CD4-positive, alpha-beta T cell treated with Interleukin-4 for 1 hour (primary cell): ENCODE data around the gene ADPRH.
A peak's percentile ranks its signal among the peaks of the same experiment; 100 is the strongest.
"Not testable (repeated sequence)": the region's sequence is repeated elsewhere in the genome, so short reads cannot be mapped to it uniquely, and the experiment has no call there.

ENCODE experiments used
- DNase-seq, 2 donors: peaks; one replicate each; pipeline ENCODE4 v3.0.0-alpha.2; 2020 to 2022

ADPRH gene

GRCh38 chr3:119560160-119560559 is 19.1 kb upstream of the ADPRH start:
- no peak for DNase-seq

- peak; percentile 70 to 82 for DNase-seq
These were observed 16.9 kb upstream of the ADPRH start for GRCh38 chr3:119562307-119562961.

DNA sequence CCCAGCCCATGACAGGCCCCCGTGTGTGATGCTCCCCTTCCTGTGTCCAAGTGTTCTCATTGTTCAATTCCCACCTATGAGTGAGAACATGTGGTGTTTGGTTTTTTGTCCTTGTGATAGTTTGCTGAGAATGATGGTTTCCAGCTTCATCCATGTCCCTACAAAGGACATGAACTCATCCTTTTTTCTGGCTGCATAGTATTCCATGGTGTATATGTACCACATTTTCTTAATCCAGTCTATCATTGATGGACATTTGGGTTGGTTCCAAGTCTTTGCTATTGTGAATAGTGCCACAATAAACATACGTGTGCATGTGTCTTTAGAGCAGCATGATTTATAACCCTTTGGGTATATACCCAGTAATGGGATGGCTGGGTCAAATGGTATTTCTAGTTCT is 16.0 kb upstream of the ADPRH start:
- DNase-seq, result not testable (repeated sequence)

- no peak for DNase-seq
These were observed 10.1 kb upstream of the ADPRH start for GRCh38 chr3:119569156-119569555.

- DNase-seq, result peak; percentile 31 to 55
These were observed 9.1 kb upstream of the ADPRH start for GRCh38 chr3:119570229-119570628.

GRCh38 chr3:119571230-119571629 is 8.1 kb upstream of the ADPRH start:
- DNase-seq, result no peak

DNA sequence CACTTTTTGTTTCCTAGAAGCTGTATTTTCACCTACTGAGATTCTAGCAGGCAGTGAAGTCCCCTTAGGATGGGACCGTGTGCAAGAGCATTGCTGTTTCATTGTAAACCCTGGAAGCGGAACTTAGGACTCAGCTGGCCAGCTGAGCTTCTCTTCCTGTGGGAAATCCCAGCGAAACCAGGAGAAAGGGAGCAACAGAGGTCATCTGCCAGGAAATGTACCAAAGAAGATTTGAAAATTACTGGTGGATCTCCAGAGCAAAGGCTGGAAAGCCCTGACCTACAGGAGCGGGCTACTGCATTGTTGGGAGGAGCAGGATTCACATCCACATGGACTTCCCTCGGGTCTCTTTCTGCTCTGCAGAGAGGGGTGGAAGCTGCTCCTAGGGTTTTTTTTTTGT is 7.6 kb upstream of the ADPRH start:
- no peak for DNase-seq

DNA sequence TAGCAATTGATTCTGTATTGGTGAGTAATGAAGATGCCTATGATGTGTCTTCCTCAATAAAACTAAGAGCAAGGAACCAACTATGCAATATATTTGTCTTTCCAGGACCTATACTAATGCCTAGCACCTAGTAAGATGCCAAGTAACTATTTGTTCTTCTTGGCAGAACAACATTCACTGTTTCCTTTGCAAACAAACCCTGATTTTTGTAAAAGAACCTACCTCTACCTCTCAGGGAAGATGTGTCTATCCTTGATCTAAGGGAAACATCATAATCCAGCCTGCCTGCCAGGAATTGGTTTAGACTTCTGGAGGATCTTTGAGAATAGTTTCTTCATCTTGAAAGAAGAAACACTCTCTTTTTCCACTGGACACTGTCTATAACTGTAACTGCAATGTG is 3.8 kb upstream of the ADPRH start:
- no peak for DNase-seq

GRCh38 chr3:119580067-119580760 is 922 bp downstream of the ADPRH start:
- peak; percentile 35 to 62 for DNase-seq

DNA sequence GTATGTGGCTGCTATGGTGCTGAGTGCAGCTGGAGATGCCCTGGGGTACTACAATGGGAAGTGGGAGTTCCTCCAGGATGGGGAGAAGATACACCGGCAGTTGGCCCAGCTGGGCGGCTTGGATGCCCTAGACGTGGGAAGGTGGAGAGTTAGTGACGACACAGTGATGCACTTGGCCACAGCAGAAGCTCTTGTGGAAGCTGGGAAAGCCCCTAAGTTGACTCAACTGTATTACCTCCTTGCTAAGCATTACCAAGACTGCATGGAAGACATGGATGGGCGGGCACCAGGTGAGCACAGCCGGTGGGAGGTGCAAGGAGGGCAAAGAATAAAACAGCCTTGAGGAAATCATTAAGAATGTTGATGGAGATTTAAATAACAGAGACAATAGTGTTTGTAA is 2.9 kb downstream of the ADPRH start:
- peak; percentile 22 to 39 for DNase-seq

GRCh38 chr3:119585208-119585607 is 5.9 kb downstream of the ADPRH start:
- no peak for DNase-seq

DNA sequence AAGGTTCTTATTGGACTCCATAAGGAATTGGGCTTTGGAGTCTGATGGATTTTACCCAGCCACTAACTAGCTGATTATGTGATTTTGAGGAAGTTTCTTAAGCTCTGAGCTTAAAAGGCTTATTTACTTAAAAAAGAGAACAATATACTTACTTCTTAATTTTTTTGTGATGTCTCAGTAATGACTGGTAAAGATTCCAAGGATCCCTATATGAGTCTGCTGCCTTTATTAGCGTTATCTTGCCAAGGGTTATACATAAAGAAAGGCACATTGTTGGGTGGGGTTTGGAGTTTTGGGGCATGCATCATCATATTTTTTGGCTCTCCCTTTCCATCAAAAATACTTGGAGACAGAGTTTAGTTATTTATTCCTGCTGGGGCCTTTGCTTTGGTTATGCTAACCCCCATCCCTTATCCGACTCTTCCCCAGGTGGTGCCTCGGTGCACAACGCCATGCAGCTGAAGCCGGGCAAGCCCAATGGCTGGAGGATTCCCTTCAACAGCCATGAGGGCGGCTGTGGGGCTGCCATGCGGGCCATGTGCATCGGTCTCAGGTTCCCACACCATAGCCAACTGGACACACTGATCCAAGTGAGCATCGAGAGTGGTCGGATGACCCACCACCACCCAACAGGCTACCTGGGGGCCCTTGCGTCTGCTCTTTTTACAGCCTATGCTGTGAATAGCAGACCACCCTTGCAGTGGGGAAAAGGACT is 6.7 kb downstream of the ADPRH start:
- no peak for DNase-seq

DNA sequence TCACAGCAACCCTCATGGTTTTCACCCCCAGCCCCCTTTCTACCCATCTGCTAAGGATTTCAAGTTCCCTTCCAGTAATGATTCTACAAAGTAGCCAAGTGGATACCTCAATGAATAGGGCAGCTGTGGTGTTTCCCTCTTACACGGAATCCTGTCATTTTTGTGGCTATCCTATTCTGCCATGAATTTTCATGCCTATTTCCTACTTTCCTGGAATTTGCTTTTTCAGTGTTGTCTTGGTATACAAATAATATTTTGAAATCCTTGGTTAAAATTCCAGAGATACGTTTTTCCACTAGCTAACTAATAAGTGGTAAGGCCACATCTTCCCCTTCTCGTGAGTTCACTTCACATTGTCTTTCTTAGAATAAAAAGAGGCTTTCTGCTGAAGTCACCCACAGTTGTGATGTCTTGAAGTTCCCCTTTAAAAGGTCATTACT is 7.5 kb downstream of the ADPRH start:
- DNase-seq, result no peak

DNA sequence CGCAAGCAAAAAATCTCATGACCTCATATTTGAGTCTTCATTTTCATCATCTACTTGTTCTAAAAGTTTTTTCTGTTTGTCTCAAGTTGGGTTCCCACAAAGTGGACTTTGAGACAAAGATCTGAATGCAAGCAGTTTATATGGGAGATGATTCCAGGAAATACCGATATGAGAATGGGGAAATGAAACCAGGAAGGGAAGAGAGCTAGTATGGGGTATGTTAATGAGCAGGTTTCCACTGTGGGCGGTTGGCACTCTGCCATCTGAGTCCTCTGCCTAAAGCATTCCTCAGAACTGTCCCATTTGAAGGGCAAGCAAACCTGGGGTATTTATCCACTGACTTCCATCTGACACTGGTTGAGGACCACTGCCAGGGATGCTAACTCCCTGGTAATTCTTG is 8.8 kb downstream of the ADPRH start:
- DNase-seq, result peak; percentile 14 to 62

- DNase-seq, result peak in 1 of 2 donors; percentile 44
These were observed 9.9 kb downstream of the ADPRH start for GRCh38 chr3:119589102-119589773.

GRCh38 chr3:119590706-119591105 is 11.4 kb downstream of the ADPRH start:
- no peak for DNase-seq

GRCh38 chr3:119592861-119593260 is 13.6 kb downstream of the ADPRH start:
- no peak for DNase-seq

DNA sequence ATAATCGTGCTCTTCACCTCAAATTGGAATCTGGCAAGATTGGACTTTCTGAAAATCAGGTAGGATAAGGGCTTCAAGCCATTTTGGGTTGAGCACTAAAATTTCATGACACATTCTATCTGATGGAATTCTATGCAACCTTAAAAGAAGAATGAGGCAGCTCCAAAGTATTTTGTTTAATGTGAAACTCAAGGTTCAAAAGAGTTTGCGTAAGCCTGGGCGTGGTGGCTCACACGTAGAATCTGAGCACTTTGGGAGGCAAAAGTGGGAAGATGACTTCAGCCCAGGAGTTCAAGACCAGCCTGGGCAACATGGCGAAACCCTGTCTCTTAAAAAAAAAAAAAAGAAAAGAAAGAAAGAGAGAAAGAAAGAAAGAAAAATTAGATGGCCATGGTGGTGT is 14.8 kb downstream of the ADPRH start:
- DNase-seq, result no peak

DNA sequence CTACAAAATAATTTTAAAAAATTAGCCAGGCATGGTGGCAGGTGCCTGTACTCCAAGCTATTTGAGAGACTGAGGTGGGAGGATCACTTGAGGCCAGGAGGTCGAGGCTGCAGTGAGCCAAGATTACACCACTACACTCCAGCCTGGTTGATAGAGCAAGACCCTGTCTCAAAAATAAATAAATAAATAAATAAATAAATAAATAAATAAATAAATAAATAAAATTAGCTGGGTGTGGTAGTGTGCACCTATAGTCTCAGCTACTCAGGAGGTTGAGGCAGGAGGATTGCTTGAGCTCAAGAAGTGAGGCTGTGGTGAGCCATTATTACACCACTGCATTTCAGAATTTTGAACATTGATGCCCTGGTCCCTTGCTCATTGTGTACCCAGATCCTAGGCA is 15.6 kb downstream of the ADPRH start:
- not testable (repeated sequence) for DNase-seq

- no peak for DNase-seq
These were observed 16.5 kb downstream of the ADPRH start for GRCh38 chr3:119595639-119596334.

DNA sequence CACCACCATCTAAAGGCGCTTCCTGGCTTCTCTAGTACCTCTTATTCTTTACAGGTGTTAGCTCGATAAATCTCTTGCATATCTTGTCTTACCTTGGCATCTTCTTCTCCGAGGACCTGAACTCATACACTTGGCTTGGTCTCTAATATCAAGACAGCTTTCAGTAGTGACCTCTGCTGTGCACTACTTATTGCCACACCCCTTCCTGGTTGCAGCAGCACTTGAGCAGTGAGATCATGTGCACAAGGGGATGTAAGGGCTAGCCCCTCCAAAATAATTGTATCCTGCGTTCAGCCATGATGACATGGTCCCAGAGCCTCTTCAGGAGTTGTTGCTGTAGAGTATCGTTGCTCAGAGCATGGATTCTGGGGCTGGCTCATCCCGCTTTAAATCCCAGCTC is 17.1 kb downstream of the ADPRH start:
- DNase-seq, result no peak

DNA sequence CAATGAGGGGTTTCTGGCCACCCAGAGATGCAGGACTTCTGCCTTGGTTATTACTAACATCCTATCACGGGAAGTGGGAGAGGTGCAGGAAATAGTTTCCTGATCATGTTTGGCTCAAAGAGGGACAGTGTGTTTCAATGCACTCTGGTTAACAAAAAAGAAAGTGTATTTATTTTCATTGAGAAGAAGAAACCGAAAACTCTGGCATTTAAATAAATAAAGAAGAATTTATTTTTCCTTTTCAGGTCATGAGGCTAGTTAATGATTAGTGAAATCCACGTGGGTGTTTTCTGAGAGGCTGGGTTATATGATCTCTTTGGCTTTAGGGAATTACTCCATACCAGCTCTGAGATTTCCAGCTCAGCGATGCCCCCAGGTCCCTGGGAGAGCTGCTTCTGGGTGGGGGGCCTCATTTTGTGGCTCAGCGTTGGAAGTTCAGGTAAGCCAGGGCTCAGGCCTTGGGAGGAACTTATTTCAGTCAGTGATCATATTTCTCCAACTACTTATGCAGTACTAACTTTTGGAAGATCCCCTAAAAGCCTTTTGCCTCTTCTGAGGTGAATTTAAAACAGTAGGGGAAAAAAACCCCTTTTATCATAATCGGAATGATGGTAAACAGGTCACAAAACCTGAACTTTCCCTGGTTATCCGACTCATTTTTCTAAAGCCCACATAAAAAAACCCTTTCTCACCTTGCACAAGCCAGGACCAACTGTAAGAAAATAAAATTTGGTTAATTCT is 18.4 kb downstream of the ADPRH start, which contains the start of gene PLA1A:
Gene PLA1A, plus strand, starts transcription at position 338 of the 741 bp plus-strand sequence. Its CDS starts 29 bp downstream, at position 367.
- no peak for DNase-seq
